MM.1S (cell line): ENCODE results near the gene KCNA2.
A peak's percentile ranks its signal among the peaks of the same experiment; 100 is the strongest.

Source experiments
- DNase-seq: peaks from one replicate; pipeline ENCODE4 v3.0.0-alpha.2; 2015
- H2AFZ ChIP-seq: fragments of 300-600 bp; sonication (generic); 2 replicates; pipeline ENCODE4 v1.6.0; 2016; ENCODE audit warnings: antibody characterized with exemption, low read length
- H3F3A ChIP-seq: fragments of 300-600 bp; sonication (generic); 2 replicates; pipeline ENCODE4 v1.6.1; 2016; ENCODE audit warnings: mild to moderate bottlenecking, antibody characterized with exemption, low read length, moderate library complexity, mixed read lengths; ENCODE audit not compliant: insufficient read depth
- H3K27ac ChIP-seq: fragments of 300-600 bp; sonication (generic); 2 replicates; pipeline ENCODE4 v1.5.1; 2016; ENCODE audit warnings: mild to moderate bottlenecking, low read length
- H3K27me3 ChIP-seq: fragments of 300-600 bp; sonication (generic); replicated peaks from 2 replicates; pipeline ENCODE4 v1.6.0; 2016; ENCODE audit warnings: low read length; ENCODE audit not compliant: insufficient read depth
- H3K36me3 ChIP-seq: fragments of 300-600 bp; sonication (generic); replicated peaks from 2 replicates; pipeline ENCODE4 v1.6.1; 2016; ENCODE audit warnings: mild to moderate bottlenecking, low read length, mixed read lengths; ENCODE audit not compliant: insufficient read depth
- H3K4me1 ChIP-seq: fragments of 300-600 bp; sonication (generic); 2 replicates; pipeline ENCODE4 v1.6.1; 2016; ENCODE audit warnings: low read length, mixed read lengths
- H3K4me2 ChIP-seq: fragments of 300-600 bp; sonication (generic); 2 replicates; pipeline ENCODE4 v1.6.0; 2016; ENCODE audit warnings: low read depth, low read length
- H3K4me3 ChIP-seq: fragments of 300-600 bp; sonication (generic); 2 replicates; pipeline ENCODE4 v1.5.1; 2016; ENCODE audit warnings: low read length, mixed read lengths
- H3K79me2 ChIP-seq: fragments of 300-600 bp; sonication (generic); 2 replicates; pipeline ENCODE4 v1.6.1; 2016; ENCODE audit warnings: mixed run types, low read length, mixed read lengths
- H3K9ac ChIP-seq: fragments of 300-600 bp; sonication (generic); 2 replicates; pipeline ENCODE4 v1.6.1; 2016; ENCODE audit warnings: low read length, mixed read lengths
- H3K9me2 ChIP-seq: fragments of 300-600 bp; sonication (generic); replicated peaks from 2 replicates; pipeline ENCODE4 v1.6.1; 2016; ENCODE audit warnings: mild to moderate bottlenecking, low read length, mixed read lengths; ENCODE audit not compliant: insufficient read depth
- H3K9me3 ChIP-seq: fragments of 300-600 bp; sonication (generic); replicated peaks from 2 replicates; pipeline ENCODE4 v1.6.1; 2016; ENCODE audit warnings: mild to moderate bottlenecking, low read length, mixed read lengths; ENCODE audit not compliant: insufficient read depth
- H4K20me1 ChIP-seq: fragments of 300-600 bp; sonication (generic); 2 replicates; pipeline ENCODE4 v1.6.1; 2016; ENCODE audit warnings: mild to moderate bottlenecking, low read length, moderate library complexity, mixed read lengths; ENCODE audit not compliant: insufficient read depth
- CTCF ChIP-seq: fragments of 300-600 bp; sonication (generic); IDR thresholded peaks from 2 replicates; pipeline ENCODE4 v1.5.1; 2016; ENCODE audit warnings: antibody characterized with exemption, low read length, mixed read lengths
- EZH2 ChIP-seq: fragments of 300-600 bp; sonication (generic); optimal IDR thresholded peaks from 2 replicates; pipeline ENCODE3; 2017; ENCODE audit warnings: low read depth, mild to moderate bottlenecking, antibody characterized with exemption, low read length, mixed read lengths
- EZH2phosphoT487 ChIP-seq: fragments of 300-600 bp; sonication (generic); IDR thresholded peaks from 2 replicates; pipeline ENCODE4 v1.6.1; 2018; ENCODE audit warnings: antibody characterized with exemption, low read length

KCNA2 gene

GRCh38 chr1:110635434-110635833 lies 29.3 kb upstream of the KCNA2 start:
- TF ChIP-seq EZH2phosphoT487 (no peak), EZH2 (no peak), CTCF (no peak)
- Histone ChIP-seq H3K79me2 (peaks cover 16% of the 10 kb centered on the region), H3K36me3 (no peaks in the 10 kb centered on the region), H3F3A (peaks cover 70% of the 10 kb centered on the region), H3K9ac (peak overlapping the region; percentile 75), H3K4me3 (peak overlapping the region; percentile 31), H3K4me1 (peaks cover 75% of the 10 kb centered on the region), H4K20me1 (no peaks in the 10 kb centered on the region), H2AFZ (no peak overlapping the region), H3K9me2 (no peaks in the 10 kb centered on the region), H3K4me2 (peak overlapping the region; percentile 79), H3K9me3 (no peaks in the 10 kb centered on the region), H3K27me3 (no peaks in the 10 kb centered on the region), H3K27ac (peak overlapping the region; percentile 100)
- no peak for DNase-seq

GRCh38 chr1:110634455-110635311 lies 28.5 kb upstream of the KCNA2 start:
- H3K4me3 ChIP-seq, result peak overlapping the region; percentile 31
- no peak for TF ChIP-seq CTCF
- TF ChIP-seq EZH2phosphoT487, result no peak
- TF ChIP-seq EZH2, result no peak
- H3K9me2 ChIP-seq, result no peaks in the 10 kb centered on the region
- H3K4me2 ChIP-seq, result peak overlapping the region; percentile 92
- peak overlapping the region; percentile 75 for H3K9ac ChIP-seq
- peaks cover 76% of the 10 kb centered on the region for H3K4me1 ChIP-seq
- no peaks in the 10 kb centered on the region for H3K9me3 ChIP-seq
- H3F3A ChIP-seq, result peaks cover 72% of the 10 kb centered on the region
- peak; percentile 80 for DNase-seq
- peaks cover 21% of the 10 kb centered on the region for H3K79me2 ChIP-seq
- H3K27me3 ChIP-seq, result no peaks in the 10 kb centered on the region
- no peak overlapping the region for H2AFZ ChIP-seq
- H3K36me3 ChIP-seq, result no peaks in the 10 kb centered on the region
- H4K20me1 ChIP-seq, result no peaks in the 10 kb centered on the region
- H3K27ac ChIP-seq, result peak overlapping the region; percentile 100

GRCh38 chr1:110634086-110634454 lies 27.9 kb upstream of the KCNA2 start:
- no peak for TF ChIP-seq CTCF
- TF ChIP-seq EZH2phosphoT487, result no peak
- TF ChIP-seq EZH2, result no peak
- H3K36me3 ChIP-seq, result no peaks in the 10 kb centered on the region
- peaks cover 78% of the 10 kb centered on the region for H3K4me1 ChIP-seq
- H3K79me2 ChIP-seq, result peaks cover 27% of the 10 kb centered on the region
- peak overlapping the region; percentile 92; the same call in 1 of the 2 replicates for H3K4me2 ChIP-seq
- no peak overlapping the region for H2AFZ ChIP-seq
- no peak for DNase-seq
- H3K9ac ChIP-seq, result peak overlapping the region; percentile 75
- no peaks in the 10 kb centered on the region for H3K27me3 ChIP-seq
- no peak overlapping the region for H3K4me3 ChIP-seq
- H3K9me3 ChIP-seq, result no peaks in the 10 kb centered on the region
- H3F3A ChIP-seq, result peaks cover 72% of the 10 kb centered on the region
- H3K9me2 ChIP-seq, result no peaks in the 10 kb centered on the region
- H4K20me1 ChIP-seq, result no peaks in the 10 kb centered on the region
- H3K27ac ChIP-seq, result peak overlapping the region; percentile 100
